ENCODE results near the gene FRMD6.

FRMD6 gene

GRCh38 chr14:51657762-51658161, 6.1 kb downstream of the FRMD6 start:
- TF ChIP-seq JUND (IDR thresholded peaks at IDR 0.05; ENCODE audit: low read depth) = no peak
- in situ Hi-C loops (cut with HindIII; ENCODE audit: low pct_unique_long_range_greater_than_20kb, low sequenced_read_pairs) = no loop called here

GRCh38 chr14:51658441-51659173, 6.9 kb downstream of the FRMD6 start:
- in situ Hi-C loops (cut with HindIII; ENCODE audit: low pct_unique_long_range_greater_than_20kb, low sequenced_read_pairs) = no loop called here
- TF ChIP-seq JUND (IDR thresholded peaks at IDR 0.05; ENCODE audit: low read depth) = no peak
- DNase-seq (ENCODE audit: low read depth in 1 of 2, low spot score in 1 of 2) = no peak

More at GRCh38 chr14:51657762-51658161, 6.1 kb downstream of the FRMD6 start:
- DNase-seq (ENCODE audit: low read depth in 1 of 2, low spot score in 1 of 2) = no peak

GRCh38 chr14:51660741-51661140, 9.0 kb downstream of the FRMD6 start:
- in situ Hi-C loops (cut with HindIII; ENCODE audit: low pct_unique_long_range_greater_than_20kb, low sequenced_read_pairs) = no loop called here
- DNase-seq (ENCODE audit: low read depth in 1 of 2, low spot score in 1 of 2) = no peak
- TF ChIP-seq JUND (IDR thresholded peaks at IDR 0.05; ENCODE audit: low read depth) = no peak

GRCh38 chr14:51661504-51661903, 9.8 kb downstream of the FRMD6 start:
- DNase-seq (ENCODE audit: low read depth in 1 of 2, low spot score in 1 of 2) = no peak
- TF ChIP-seq JUND (IDR thresholded peaks at IDR 0.05; ENCODE audit: low read depth) = no peak
- in situ Hi-C loops (cut with HindIII; ENCODE audit: low pct_unique_long_range_greater_than_20kb, low sequenced_read_pairs) = no loop called here

- DNase-seq (ENCODE audit: low read depth in 1 of 2, low spot score in 1 of 2) = no peak
- in situ Hi-C loops (cut with HindIII; ENCODE audit: low pct_unique_long_range_greater_than_20kb, low sequenced_read_pairs) = no loop called here
- no peak for TF ChIP-seq JUND (IDR thresholded peaks at IDR 0.05; ENCODE audit: low read depth)
Observed at GRCh38 chr14:51663783-51664326, 12.1 kb downstream of the FRMD6 start.

GRCh38 chr14:51666070-51666469, 14.4 kb downstream of the FRMD6 start:
- TF ChIP-seq JUND (IDR thresholded peaks at IDR 0.05; ENCODE audit: low read depth) = no peak
- no peak for DNase-seq (ENCODE audit: low read depth in 1 of 2, low spot score in 1 of 2)
- in situ Hi-C loops (cut with HindIII; ENCODE audit: low pct_unique_long_range_greater_than_20kb, low sequenced_read_pairs) = no loop called here

- DNase-seq (ENCODE audit: low read depth in 1 of 2, low spot score in 1 of 2) = no peak
- in situ Hi-C loops (cut with HindIII; ENCODE audit: low pct_unique_long_range_greater_than_20kb, low sequenced_read_pairs) = no loop called here
- no peak for TF ChIP-seq JUND (IDR thresholded peaks at IDR 0.05; ENCODE audit: low read depth)
Observed at GRCh38 chr14:51666826-51667225, 15.1 kb downstream of the FRMD6 start.

- no peak for TF ChIP-seq JUND (IDR thresholded peaks at IDR 0.05; ENCODE audit: low read depth)
- DNase-seq (ENCODE audit: low read depth in 1 of 2, low spot score in 1 of 2) = no peak
- in situ Hi-C loops (cut with HindIII; ENCODE audit: low pct_unique_long_range_greater_than_20kb, low sequenced_read_pairs) = no loop called here
Observed at GRCh38 chr14:51668870-51669269, 17.2 kb downstream of the FRMD6 start.

GRCh38 chr14:51674294-51675002, 22.7 kb downstream of the FRMD6 start:
- in situ Hi-C loops (cut with HindIII; ENCODE audit: low pct_unique_long_range_greater_than_20kb, low sequenced_read_pairs) = no loop called here
- no peak for TF ChIP-seq JUND (IDR thresholded peaks at IDR 0.05; ENCODE audit: low read depth)
- DNase-seq (ENCODE audit: low read depth in 1 of 2, low spot score in 1 of 2) = no peak

- no peak for TF ChIP-seq JUND (IDR thresholded peaks at IDR 0.05; ENCODE audit: low read depth)
- no peak for DNase-seq (ENCODE audit: low read depth in 1 of 2, low spot score in 1 of 2)
- in situ Hi-C loops (cut with HindIII; ENCODE audit: low pct_unique_long_range_greater_than_20kb, low sequenced_read_pairs) = no loop called here
Observed at GRCh38 chr14:51676549-51676948, 24.8 kb downstream of the FRMD6 start.

- no peak for DNase-seq (ENCODE audit: low read depth in 1 of 2, low spot score in 1 of 2)
- in situ Hi-C loops (cut with HindIII; ENCODE audit: low pct_unique_long_range_greater_than_20kb, low sequenced_read_pairs) = no loop called here
- TF ChIP-seq JUND (IDR thresholded peaks at IDR 0.05; ENCODE audit: low read depth) = no peak
Observed at GRCh38 chr14:51677266-51677665, 25.6 kb downstream of the FRMD6 start.

GRCh38 chr14:51677738-51678137, 26.0 kb downstream of the FRMD6 start:
- no peak for TF ChIP-seq JUND (IDR thresholded peaks at IDR 0.05; ENCODE audit: low read depth)
- in situ Hi-C loops (cut with HindIII; ENCODE audit: low pct_unique_long_range_greater_than_20kb, low sequenced_read_pairs) = no loop called here
- DNase-seq (ENCODE audit: low read depth in 1 of 2, low spot score in 1 of 2) = no peak

GRCh38 chr14:51680031-51680430, 28.3 kb downstream of the FRMD6 start:
- TF ChIP-seq JUND (IDR thresholded peaks at IDR 0.05; ENCODE audit: low read depth) = no peak
- in situ Hi-C loops (cut with HindIII; ENCODE audit: low pct_unique_long_range_greater_than_20kb, low sequenced_read_pairs) = no loop called here
- no peak for DNase-seq (ENCODE audit: low read depth in 1 of 2, low spot score in 1 of 2)

All from T47D (cell line).